Dermis lymphatic vessel endothelial cell (primary cell): Measurements from ENCODE around the gene FAM72D. TPM values are rescaled to one million over a fixed set of nuclear protein-coding genes. Genes with fewer than 3 reads are reported as not detected.

Experiments
- total RNA-seq: library from RNA; depleted of rRNA; stranded (reverse); fragments of >200 nt; gene quantifications from 2 replicates; pipeline ENCODE4 v1.2.1, GENCODE V29; 2014

Gene FAM72D
- total RNA-seq: 0.60 and 0.65 TPM in 2 replicates

DNA sequence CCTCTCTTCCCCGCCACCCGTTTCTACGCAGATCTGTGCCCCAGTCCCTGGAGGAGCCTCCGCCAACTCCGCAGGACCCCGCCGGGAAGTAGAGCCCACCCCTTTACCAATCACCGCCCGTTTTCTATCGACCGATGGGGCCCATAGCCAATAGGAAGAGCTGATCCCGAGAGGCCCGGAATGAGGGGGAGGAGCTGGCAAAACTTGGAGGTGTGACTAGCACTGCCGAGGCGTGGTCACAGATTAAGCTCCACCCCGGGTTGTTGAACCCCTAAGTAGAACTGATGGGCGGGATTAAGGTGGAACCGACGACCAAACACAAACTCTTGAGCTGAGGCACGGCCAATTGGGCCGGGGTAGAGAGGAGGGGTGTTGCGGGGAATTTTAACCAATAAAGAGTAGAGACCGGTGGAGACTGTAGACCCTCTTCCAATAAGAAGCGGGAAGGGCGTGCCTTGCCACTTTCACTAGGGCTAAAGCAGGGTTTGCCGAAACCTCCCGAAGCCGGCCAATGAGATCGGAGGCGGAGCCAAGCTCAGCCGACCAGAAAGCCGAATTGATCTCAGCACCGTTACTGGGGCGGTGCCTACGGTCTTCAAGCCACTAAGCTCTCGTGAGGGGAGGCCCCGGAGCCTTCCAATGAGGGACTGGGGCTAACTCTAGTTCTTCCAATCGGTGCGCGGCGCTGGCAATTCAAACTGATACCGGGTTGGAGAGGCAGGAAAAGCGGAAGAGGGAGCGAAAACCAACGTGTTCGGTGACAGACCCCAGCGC lies at the start of gene FAM72D, which contains the start of gene SRGAP2B:
TSS of gene FAM72D (plus strand) at position 691 of the 774 bp plus-strand sequence. CDS start 874 bp downstream, outside the sequence.
TSS of gene SRGAP2B (minus strand) at position 45 of the 774 bp plus-strand sequence. CDS start 2,427 bp downstream, outside the sequence.

Other genes starting within 250 kb of the FAM72D start
- gene SRGAP2B, start 646 bp upstream of the FAM72D start, total RNA-seq: 40.2 and 56.9 TPM in 2 replicates
- gene PPIAL4D, start 146.2 kb downstream of the FAM72D start, total RNA-seq: not detected in 2 replicates